Transverse colon (tissue), 4 donors: Measurements from ENCODE around the gene PKP1.

ENCODE experiments used
- EP300 ChIP-seq: sonication (generic); formaldehyde crosslinking; IDR thresholded peaks from one replicate; pipeline ENCODE4 v1.6.1; 2017; ENCODE audit warnings: antibody characterized with exemption, low read depth
- POLR2AphosphoS5 ChIP-seq, 3 donors: sonication (generic); formaldehyde crosslinking; IDR thresholded peaks; one replicate each; pipeline ENCODE4 v1.6.1; 2016; ENCODE audit warnings: antibody characterized with exemption in 3 of 3
- TF ChIP-seq, protein P1 (sequence below), 5 experiments: fragments of 200-600 bp in 3 of 5; fragments of 450-650 bp in 2 of 5; sonication (generic) in 3 of 5; IDR thresholded peaks; 1 replicate in 2 of 5; 2 replicates in 3 of 5; pipeline ENCODE4 v1.5.1; 2016 to 2017; ENCODE audit warnings: antibody characterized with exemption in 5 of 5, inconsistent platforms in 3 of 5, mild to moderate bottlenecking in 2 of 5, moderate library complexity in 1 of 5

DNA sequence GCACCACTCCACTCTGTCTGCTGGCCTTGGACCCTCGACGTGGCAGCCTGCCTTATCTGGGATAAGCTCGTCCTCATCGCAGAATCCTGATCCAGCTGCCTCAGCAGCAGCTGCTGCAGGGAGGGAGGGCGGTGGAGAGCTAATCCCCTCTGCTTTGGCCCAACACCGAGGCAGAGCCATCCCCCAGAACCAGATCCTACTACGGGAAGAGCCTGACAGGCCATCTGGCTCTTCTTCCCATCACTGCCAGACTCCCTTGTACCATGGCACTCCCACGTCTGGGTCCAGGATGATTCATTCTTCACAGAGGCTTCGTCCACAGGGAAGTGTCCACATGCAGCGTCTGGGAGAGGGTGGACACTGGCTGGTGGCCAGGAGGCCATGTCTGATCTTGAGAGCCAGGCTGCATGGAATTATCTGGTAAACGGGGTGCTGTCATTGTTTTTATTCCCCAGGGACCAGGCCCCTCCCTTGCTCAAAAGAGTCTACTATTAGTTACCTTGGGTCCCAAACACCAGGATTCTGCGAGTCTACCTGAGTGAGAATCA is 14.6 kb upstream of the PKP1 start:
- TF ChIP-seq, protein P1, sequence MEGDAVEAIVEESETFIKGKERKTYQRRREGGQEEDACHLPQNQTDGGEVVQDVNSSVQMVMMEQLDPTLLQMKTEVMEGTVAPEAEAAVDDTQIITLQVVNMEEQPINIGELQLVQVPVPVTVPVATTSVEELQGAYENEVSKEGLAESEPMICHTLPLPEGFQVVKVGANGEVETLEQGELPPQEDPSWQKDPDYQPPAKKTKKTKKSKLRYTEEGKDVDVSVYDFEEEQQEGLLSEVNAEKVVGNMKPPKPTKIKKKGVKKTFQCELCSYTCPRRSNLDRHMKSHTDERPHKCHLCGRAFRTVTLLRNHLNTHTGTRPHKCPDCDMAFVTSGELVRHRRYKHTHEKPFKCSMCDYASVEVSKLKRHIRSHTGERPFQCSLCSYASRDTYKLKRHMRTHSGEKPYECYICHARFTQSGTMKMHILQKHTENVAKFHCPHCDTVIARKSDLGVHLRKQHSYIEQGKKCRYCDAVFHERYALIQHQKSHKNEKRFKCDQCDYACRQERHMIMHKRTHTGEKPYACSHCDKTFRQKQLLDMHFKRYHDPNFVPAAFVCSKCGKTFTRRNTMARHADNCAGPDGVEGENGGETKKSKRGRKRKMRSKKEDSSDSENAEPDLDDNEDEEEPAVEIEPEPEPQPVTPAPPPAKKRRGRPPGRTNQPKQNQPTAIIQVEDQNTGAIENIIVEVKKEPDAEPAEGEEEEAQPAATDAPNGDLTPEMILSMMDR (IDR thresholded peaks at IDR 0.05), result no peak
- no peak for TF ChIP-seq EP300
- TF ChIP-seq POLR2AphosphoS5 (IDR thresholded peaks at IDR 0.05), result no peak
